ENCODE data around the gene SLC29A4. TPM values are rescaled to one million over a fixed set of nuclear protein-coding genes. Genes with fewer than 3 reads are reported as not detected.

Gene SLC29A4
- total and polyA plus RNA-seq, 2 of the 8 experiments (the other 6 are each of a cell fraction or from before 2014, with no cell fraction given): 6.9 to 15.1 TPM

- no peak overlapping the region for H3K14ac ChIP-seq (ENCODE audit: insufficient read length)
- FAIRE-seq (no peak), DNase-seq (ENCODE audit: low read depth in 1 of 2, low spot score in 2 of 2) (no peak)
- peaks cover 2% of the 10 kb centered on the region; the same call in 1 of the 2 replicates for H3K79me1 ChIP-seq (ENCODE audit: low read depth, low read length)
- H3K23ac ChIP-seq (ENCODE audit: insufficient read length): no peak overlapping the region
- H4K91ac ChIP-seq (replicated peaks; ENCODE audit: insufficient read length, low read length): no peak overlapping the region
- no peak overlapping the region for H3K4me2 ChIP-seq (ENCODE audit: insufficient read depth in 1 of 2, low read depth in 2 of 2, low read length in 2 of 2)
- H2BK20ac ChIP-seq (ENCODE audit: low read length): no peak overlapping the region
- no peak overlapping the region for H3K4ac ChIP-seq (replicated peaks; ENCODE audit: insufficient read length, low read depth, low read length)
- H4K8ac ChIP-seq (ENCODE audit: extremely low read depth, insufficient read depth, low read length): no peak overlapping the region; the same call in 1 of the 2 replicates
- no peaks in the 10 kb centered on the region for H3K79me2 ChIP-seq (ENCODE audit: control insufficient read depth in 1 of 2, insufficient read depth in 2 of 2, low read length in 2 of 2)
- no peak overlapping the region for H2BK12ac ChIP-seq (ENCODE audit: low read depth, low read length)
- no peaks in the 10 kb centered on the region for H3K27me3 ChIP-seq (replicated peaks in 1 of 4; ENCODE audit: control insufficient read depth in 3 of 4, extremely low read depth in 1 of 4, insufficient read depth in 3 of 4, low read length in 3 of 4)
- no peaks in the 10 kb centered on the region for H3K9me3 ChIP-seq (ENCODE audit: insufficient read depth in 2 of 2, low read depth in 1 of 2, low read length in 1 of 2)
- no peak overlapping the region for H3K4me3 ChIP-seq (ENCODE audit: extremely low read depth in 1 of 4, insufficient read depth in 2 of 4, low read depth in 3 of 4, low read length in 4 of 4)
- 0 out of 8 replicates have a peak, but pooled peaks cover 0 to 3% (median 0%) of the 10 kb centered on the region in 4 experiments for H3K36me3 ChIP-seq (ENCODE audit: control insufficient read depth in 2 of 4, insufficient read depth in 4 of 4, low read length in 3 of 4)
- peaks cover 2% of the 10 kb centered on the region; the same call in 1 of the 2 replicates for H3K23me2 ChIP-seq (ENCODE audit: low read depth, low read length)
- no peak overlapping the region for H3K18ac ChIP-seq (ENCODE audit: extremely low read depth, low read length)
- H4K20me1 ChIP-seq (replicated peaks in 1 of 2; ENCODE audit: control insufficient read depth in 1 of 2, insufficient read depth in 2 of 2, low read length in 2 of 2): peaks cover 0 to 3% of the 10 kb centered on the region in 2 experiments
- H2BK5ac ChIP-seq (ENCODE audit: low read depth, low read length): no peak overlapping the region
- POLR2A ChIA-PET (ENCODE audit: partially characterized antibody): no interaction called here
- H3K9ac ChIP-seq (replicated peaks in 1 of 4; ENCODE audit: extremely low read depth in 1 of 4, low read depth in 3 of 4, low read length in 3 of 4): no peak overlapping the region
- no peak overlapping the region for H4K5ac ChIP-seq (ENCODE audit: insufficient read length, low read depth, low read length)
- H2BK120ac ChIP-seq (replicated peaks; ENCODE audit: low read depth, low read length): no peak overlapping the region
- H3K56ac ChIP-seq (replicated peaks; ENCODE audit: insufficient read length, low read depth, low read length): no peak overlapping the region
- TF ChIP-seq SIN3A (conservative IDR thresholded peaks at IDR 0.05 in 1 of 2, IDR thresholded peaks at IDR 0.05 in 1 of 2; ENCODE audit: low read depth in 1 of 2, low read length in 2 of 2) (no peak), KDM4A (IDR thresholded peaks at IDR 0.05; ENCODE audit: low read depth, low read length, severe bottlenecking) (no peak), SRF (IDR thresholded peaks at IDR 0.05; ENCODE audit: low read depth, low read length) (no peak)
- no peak overlapping the region for H2AFZ ChIP-seq (ENCODE audit: low read length)
- H3K27ac ChIP-seq (ENCODE audit: low read depth, low read length): no peak overlapping the region
- H3K4me1 ChIP-seq (replicated peaks in 1 of 4; ENCODE audit: control insufficient read depth in 3 of 4, insufficient read depth in 4 of 4, low read length in 3 of 4): no peaks in the 10 kb centered on the region
- WGBS, 2 experiments (ENCODE audit: extremely low coverage in 1 of 2, insufficient coverage in 1 of 2, insufficient read length in 1 of 2, insufficient replicate concordance in 2 of 2, low coverage in 1 of 2, low lambda C conversion rate in 2 of 2, missing lambda C conversion rate in 1 of 2): 85% methylated on average over 13 of the region's 25 CpGs; no CpG with 5 or more reads in 1 of the 2 experiments
- CTCF ChIA-PET (ENCODE audit: partially characterized antibody): interaction anchor here (1.1 kb wide), 1 partner anchor 55 kb away, joined by 3 read pairs; no protein-coding TSS in a partner anchor
- no peak overlapping the region for H2AK5ac ChIP-seq (ENCODE audit: low read depth, low read length)
- H2BK15ac ChIP-seq (ENCODE audit: low read length): no peak overlapping the region
Observed at GRCh38 chr7:5309146-5309545, 26.4 kb downstream of the SLC29A4 start.
